Activated CD4-positive, alpha-beta T cell treated with anti-CD3 and anti-CD28 coated beads, Interleukin-2, amount 50 U/mL, for 16 hours (primary cell): Measurements from ENCODE around the gene BCAR3.
"Not testable (repeated sequence)": the region's sequence is repeated elsewhere in the genome, so short reads cannot be mapped to it uniquely, and the experiment has no call there.

Experiments
- DNase-seq: peaks from one replicate; pipeline ENCODE4 v3.0.0-alpha.2; 2020

The BCAR3 gene

GRCh38 chr1:93687542-93687941 is 5.9 kb upstream of the BCAR3 start:
- DNase-seq, result no peak

GRCh38 chr1:93686504-93687250 is 5.0 kb upstream of the BCAR3 start:
- no peak for DNase-seq

GRCh38 chr1:93685918-93686317 is 4.3 kb upstream of the BCAR3 start:
- no peak for DNase-seq

GRCh38 chr1:93683234-93683633 is 1.6 kb upstream of the BCAR3 start:
- no peak for DNase-seq

GRCh38 chr1:93681989-93682412 is 364 bp upstream of the BCAR3 start:
- DNase-seq, result no peak

- DNase-seq, result peak; percentile 57
Observed at GRCh38 chr1:93680420-93681100, 1.1 kb downstream of the BCAR3 start.

- no peak for DNase-seq
Observed at GRCh38 chr1:93680076-93680419, 1.6 kb downstream of the BCAR3 start.

GRCh38 chr1:93679546-93679945 is 2.1 kb downstream of the BCAR3 start:
- no peak for DNase-seq

GRCh38 chr1:93678946-93679480 is 2.6 kb downstream of the BCAR3 start:
- DNase-seq, result no peak

GRCh38 chr1:93678491-93678890 is 3.1 kb downstream of the BCAR3 start:
- no peak for DNase-seq

- no peak for DNase-seq
Observed at GRCh38 chr1:93677729-93678128, 3.9 kb downstream of the BCAR3 start.

GRCh38 chr1:93676427-93676826 is 5.2 kb downstream of the BCAR3 start:
- no peak for DNase-seq

GRCh38 chr1:93675931-93676330 is 5.7 kb downstream of the BCAR3 start:
- no peak for DNase-seq

- no peak for DNase-seq
Observed at GRCh38 chr1:93675271-93675670, 6.4 kb downstream of the BCAR3 start.

- DNase-seq, result not testable (repeated sequence)
Observed at GRCh38 chr1:93674071-93674470, 7.6 kb downstream of the BCAR3 start.

- no peak for DNase-seq
Observed at GRCh38 chr1:93673163-93673829, 8.3 kb downstream of the BCAR3 start.

GRCh38 chr1:93672477-93673162 is 9.0 kb downstream of the BCAR3 start:
- DNase-seq, result no peak

- no peak for DNase-seq
Observed at GRCh38 chr1:93672069-93672468, 9.6 kb downstream of the BCAR3 start.

GRCh38 chr1:93671099-93671621 is 10.5 kb downstream of the BCAR3 start:
- DNase-seq, result no peak

- DNase-seq, result no peak
Observed at GRCh38 chr1:93670141-93670540, 11.5 kb downstream of the BCAR3 start.

- no peak for DNase-seq
Observed at GRCh38 chr1:93669369-93669768, 12.3 kb downstream of the BCAR3 start.

- no peak for DNase-seq
Observed at GRCh38 chr1:93668951-93669350, 12.7 kb downstream of the BCAR3 start.

- no peak for DNase-seq
Observed at GRCh38 chr1:93668121-93668520, 13.5 kb downstream of the BCAR3 start.
